Measurements from ENCODE around the gene ZFP2. TPM values are rescaled to one million over a fixed set of nuclear protein-coding genes. Genes with fewer than 3 reads are reported as not detected.

Gene ZFP2
- total RNA-seq, 1 experiment from 2014 or later, result 0.03 TPM

DNA sequence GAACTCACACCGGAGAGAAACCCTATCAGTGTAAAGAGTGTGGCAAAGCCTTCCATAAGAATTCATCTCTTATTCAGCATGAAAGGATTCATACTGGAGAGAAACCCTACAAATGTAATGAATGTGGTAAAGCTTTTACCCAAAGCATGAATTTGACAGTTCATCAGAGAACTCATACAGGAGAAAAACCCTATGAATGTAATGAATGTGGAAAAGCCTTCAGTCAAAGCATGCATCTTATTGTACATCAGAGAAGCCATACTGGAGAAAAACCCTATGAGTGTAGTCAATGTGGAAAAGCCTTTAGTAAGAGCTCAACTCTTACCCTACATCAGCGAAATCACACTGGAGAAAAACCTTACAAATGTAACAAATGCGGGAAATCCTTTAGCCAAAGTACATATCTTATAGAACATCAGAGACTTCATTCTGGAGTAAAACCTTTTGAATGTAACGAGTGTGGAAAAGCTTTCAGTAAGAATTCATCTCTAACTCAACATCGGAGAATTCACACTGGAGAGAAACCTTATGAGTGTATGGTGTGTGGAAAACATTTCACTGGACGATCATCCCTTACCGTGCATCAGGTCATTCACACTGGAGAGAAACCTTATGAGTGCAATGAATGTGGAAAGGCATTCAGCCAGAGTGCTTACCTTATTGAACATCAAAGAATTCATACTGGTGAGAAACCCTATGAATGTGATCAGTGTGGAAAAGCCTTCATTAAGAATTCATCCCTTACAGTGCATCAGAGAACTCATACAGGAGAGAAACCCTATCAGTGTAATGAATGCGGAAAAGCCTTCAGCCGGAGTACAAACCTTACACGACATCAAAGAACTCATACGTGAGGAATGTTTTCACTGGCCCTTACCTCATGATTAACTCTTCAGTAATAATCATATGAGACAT is 36.4 kb downstream of the ZFP2 start:
- H3K4me3 ChIP-seq, result no peak overlapping the region
- no peak for DNase-seq
- no peaks in the 10 kb centered on the region for H3K36me3 ChIP-seq
- peaks cover 89% of the 10 kb centered on the region for H3K9me3 ChIP-seq
- H3K27me3 ChIP-seq, result no peaks in the 10 kb centered on the region

DNA sequence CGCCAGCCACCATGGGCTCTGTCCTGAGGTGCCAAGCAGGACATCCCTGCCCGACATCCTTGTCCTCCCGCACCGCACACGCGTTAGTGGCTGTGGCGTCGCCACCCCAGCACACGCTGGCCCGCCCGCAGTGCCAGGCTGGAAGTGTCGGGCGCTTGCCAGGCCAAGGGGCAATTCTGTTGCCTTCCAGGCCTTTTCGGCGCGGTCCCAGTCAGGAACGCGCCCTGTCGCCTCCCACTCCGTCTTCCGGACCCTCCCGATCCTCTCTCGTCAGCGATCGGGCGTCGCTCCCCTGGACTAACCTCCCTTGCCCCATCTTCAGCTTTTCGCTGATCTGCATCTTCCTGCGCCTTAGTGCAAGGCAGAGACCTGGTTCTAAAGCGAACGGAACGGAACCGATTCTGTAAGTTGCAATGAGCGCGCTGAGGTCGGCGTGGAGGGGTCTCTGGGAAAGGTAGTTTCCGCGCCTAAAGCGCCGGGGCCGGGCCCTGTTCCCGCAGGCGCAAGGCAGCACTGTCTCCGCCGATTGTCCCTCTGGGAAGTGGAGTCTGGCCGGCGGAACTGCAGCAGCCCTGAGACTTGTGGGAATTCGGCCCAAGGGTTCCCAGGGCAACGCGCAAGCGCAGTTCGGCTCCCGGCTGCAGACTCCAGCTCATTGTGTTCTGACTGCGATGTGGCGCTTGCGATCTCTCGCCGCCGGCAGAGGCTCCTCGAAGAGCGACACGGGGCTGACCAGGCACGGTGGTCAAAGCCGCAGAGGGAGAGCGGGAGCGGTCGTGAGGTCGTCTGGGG is 45.1 kb downstream of the ZFP2 start, which contains the start of gene ZNF454:
ZNF454 (plus strand) TSS at position 630 of the 792 bp plus-strand sequence. CDS start 1,594 bp downstream, outside the sequence.
- H3K27me3 ChIP-seq, result no peaks in the 10 kb centered on the region
- peaks cover 83% of the 10 kb centered on the region for H3K9me3 ChIP-seq
- no peak for DNase-seq
- H3K4me3 ChIP-seq, result no peak within 1 kb of the TSS
- H3K36me3 ChIP-seq, result no peaks in the 10 kb centered on the region

DNA sequence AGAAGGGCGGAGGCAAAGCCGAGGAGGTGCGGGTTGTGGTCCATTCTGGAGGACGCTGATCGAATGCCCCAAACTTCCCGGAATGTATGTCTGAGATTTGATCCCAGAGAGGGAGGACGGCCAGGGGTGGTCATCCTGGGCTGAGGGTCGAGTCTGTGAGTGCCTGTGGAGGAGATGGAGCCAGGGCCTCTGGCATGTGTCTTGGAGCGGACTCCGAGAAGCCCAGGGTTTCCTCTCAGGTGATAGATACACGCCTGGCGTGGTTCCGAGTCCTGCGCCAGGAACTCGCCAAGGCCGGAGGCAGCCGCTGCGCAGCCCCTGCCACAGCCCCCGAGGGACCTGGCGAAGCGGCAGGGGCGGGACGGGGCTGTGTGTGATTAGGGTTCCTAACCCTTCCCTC is 45.6 kb downstream of the ZFP2 start:
- no peaks in the 10 kb centered on the region for H3K36me3 ChIP-seq
- no peak overlapping the region for H3K4me3 ChIP-seq
- H3K9me3 ChIP-seq, result peaks cover 79% of the 10 kb centered on the region
- no peak for DNase-seq
- no peaks in the 10 kb centered on the region for H3K27me3 ChIP-seq

DNA sequence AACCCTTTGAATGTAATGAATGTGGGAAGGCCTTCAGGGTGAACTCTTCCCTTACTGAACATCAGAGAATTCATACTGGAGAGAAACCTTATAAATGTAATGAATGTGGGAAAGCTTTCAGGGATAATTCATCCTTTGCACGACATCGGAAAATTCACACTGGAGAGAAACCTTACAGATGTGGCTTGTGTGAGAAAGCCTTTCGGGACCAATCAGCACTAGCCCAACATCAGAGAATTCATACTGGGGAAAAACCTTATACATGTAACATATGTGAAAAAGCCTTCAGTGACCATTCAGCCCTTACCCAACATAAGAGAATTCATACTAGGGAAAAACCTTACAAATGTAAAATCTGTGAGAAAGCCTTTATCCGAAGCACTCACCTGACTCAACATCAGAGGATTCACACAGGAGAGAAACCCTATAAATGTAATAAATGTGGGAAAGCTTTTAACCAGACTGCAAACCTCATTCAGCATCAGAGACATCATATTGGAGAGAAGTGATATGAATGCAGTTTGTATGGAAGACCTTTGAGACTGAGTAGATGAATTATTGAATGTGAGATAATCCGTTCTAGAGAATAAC is 69.8 kb downstream of the ZFP2 start:
- Histone ChIP-seq H3K9me3 (peaks cover 80% of the 10 kb centered on the region), H3K27me3 (no peaks in the 10 kb centered on the region), H3K36me3 (no peaks in the 10 kb centered on the region)

DNA sequence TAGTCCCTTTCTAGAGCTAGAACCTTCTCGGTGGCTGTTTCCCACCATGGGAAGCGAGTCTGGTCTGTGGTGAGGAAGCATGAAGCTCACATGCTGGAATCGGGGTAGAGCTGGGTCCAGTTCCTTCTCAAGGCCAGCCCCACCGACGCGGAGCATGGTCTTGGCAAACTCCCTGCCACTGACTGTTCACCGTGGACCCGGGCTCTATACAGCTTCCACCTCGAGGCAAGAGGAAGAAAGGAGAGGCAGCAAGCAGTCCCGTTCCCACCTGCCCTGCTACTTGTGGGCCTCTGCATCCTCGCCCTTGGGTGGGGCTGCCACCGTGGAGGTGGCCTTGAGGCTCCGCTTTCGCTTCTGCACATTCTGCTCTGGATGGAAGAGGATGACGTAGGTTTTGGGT is 85.7 kb downstream of the ZFP2 start:
- no peak for DNase-seq
- Histone ChIP-seq H3K27me3 (no peaks in the 10 kb centered on the region; the same call in 1 of the 2 replicates), H3K36me3 (no peaks in the 10 kb centered on the region), H3K9me3 (peaks cover 4% of the 10 kb centered on the region), H3K4me3 (no peak overlapping the region)

More for the DNA sequence above, 69.8 kb downstream of the ZFP2 start:
- DNase-seq, result no peak
- H3K4me3 ChIP-seq, result no peak overlapping the region

Other genes starting within 250 kb of the ZFP2 start
- gene ZNF354A, start 165.3 kb upstream of the ZFP2 start, total RNA-seq (2014; rRNA removed; shearing (Covaris generic); ENCODE audit: low replicate concordance), result 9.3 TPM in 2 replicates
- 6.9 and 15.8 TPM in 2 replicates for gene ZNF354B, start 36.0 kb upstream of the ZFP2 start, total RNA-seq (2014; rRNA removed; shearing (Covaris generic); ENCODE audit: low replicate concordance)
- gene ZNF454, start 45.3 kb downstream of the ZFP2 start, total RNA-seq (2014; rRNA removed; shearing (Covaris generic); ENCODE audit: low replicate concordance), result not detected in 2 replicates
- gene GRM6, start 99.4 kb downstream of the ZFP2 start, total RNA-seq (2014; rRNA removed; shearing (Covaris generic); ENCODE audit: low replicate concordance), result not detected in 2 replicates
- gene ZNF879, start 127.9 kb downstream of the ZFP2 start, total RNA-seq (2014; rRNA removed; shearing (Covaris generic); ENCODE audit: low replicate concordance), result 4.6 and 5.5 TPM in 2 replicates
- 1.7 and 2.6 TPM in 2 replicates for gene ZNF354C, start 164.5 kb downstream of the ZFP2 start, total RNA-seq (2014; rRNA removed; shearing (Covaris generic); ENCODE audit: low replicate concordance)

Data from MG63 (cell line).